Esophagus squamous epithelium (tissue), 5 donors: ENCODE results near the gene RAB10. TPM values are rescaled to one million over a fixed set of nuclear protein-coding genes. Genes with fewer than 3 reads are reported as not detected.

Experiments
- DNase-seq: peaks from one replicate; lab custom pipeline; 2025; lab: John Stamatoyannopoulos, UW
- H3K27ac ChIP-seq, 4 donors: fragments of 200-600 bp; sonication (generic); one replicate each; pipeline ENCODE4 v1.5.1; 2016 to 2019; ENCODE audit warnings: mild to moderate bottlenecking in 1 of 4
- H3K27me3 ChIP-seq, 4 donors: fragments of 200-600 bp; sonication (generic); 1 replicate in 3 of 4; 2 replicates in 1 of 4; pipeline versions ENCODE4 v1.5.1 to v1.6.0; 2017 to 2021; ENCODE audit warnings: antibody characterized with exemption in 1 of 4
- H3K36me3 ChIP-seq, 3 donors: fragments of 200-600 bp; sonication (generic); one replicate each; pipeline ENCODE4 v1.5.1; 2016 to 2019
- H3K4me1 ChIP-seq, 3 donors: fragments of 200-600 bp; sonication (generic); one replicate each; pipeline ENCODE4 v1.5.1; 2017 to 2019
- H3K4me3 ChIP-seq, 4 donors: fragments of 200-600 bp; sonication (generic); 1 replicate in 3 of 4; 2 replicates in 1 of 4; pipeline ENCODE4 v1.5.1; 2016 to 2019; ENCODE audit warnings: mild to moderate bottlenecking in 2 of 4, moderate library complexity in 1 of 4
- H3K9me3 ChIP-seq, 3 donors: fragments of 200-600 bp; sonication (generic); one replicate each; pipeline ENCODE4 v1.5.1; 2016 to 2019
- CTCF ChIP-seq, 6 experiments: fragments of 450-650 bp in 4 of 6; fragments of 200-600 bp in 2 of 6; sonication (generic) in 2 of 6; IDR thresholded peaks; one replicate each; pipeline ENCODE4 v1.5.1; 2016 to 2019; ENCODE audit warnings: antibody characterized with exemption in 6 of 6, mild to moderate bottlenecking in 4 of 6, moderate library complexity in 4 of 6
- POLR2A ChIP-seq, 4 donors: fragments of 450-650 bp; IDR thresholded peaks; one replicate each; pipeline ENCODE4 v1.6.1; 2017; ENCODE audit warnings: antibody characterized with exemption in 4 of 4, mild to moderate bottlenecking in 4 of 4, moderate library complexity in 3 of 4
- WGBS, 2 donors: methylation state at CpG; one replicate each; pipeline ENCODE4 v1.1.5; 2018; 5-methylcytosine and 5-hydroxymethylcytosine counted together
- intact Hi-C: fragments of 100-400 bp; cut with DNase I; formaldehyde crosslinking; loops from one replicate; pipeline ENCODE4 v1.15.0; 2022
- total RNA-seq, 4 donors: library from RNA; depleted of rRNA; stranded (reverse); fragments of >200 nt; gene quantifications; one replicate each; pipeline ENCODE4 v1.1.0, GENCODE V29; 2016
- donor health status: DM: yes; HTN: yes; CAD: no.

RAB10 gene
- total RNA-seq, 4 donors from 2014 or later: 214 to 388 (median 335) TPM

GRCh38 chr2:26157580-26157979 lies 123.7 kb downstream of the RAB10 start:
- intact Hi-C loops: no loop called here
- 89 to 94% methylated on average over 5 of the region's 5 CpGs for WGBS, 2 donors

GRCh38 chr2:26161926-26162325 lies 128.0 kb downstream of the RAB10 start:
- no peaks in the 10 kb centered on the region for H3K4me1 ChIP-seq
- H3K9me3 ChIP-seq: no peaks in the 10 kb centered on the region
- TF ChIP-seq POLR2A (IDR thresholded peaks at IDR 0.05): no peak
- TF ChIP-seq CTCF (IDR thresholded peaks at IDR 0.05): no peak
- H3K27me3 ChIP-seq: no peaks in the 10 kb centered on the region
- intact Hi-C loops: no loop called here
- H3K36me3 ChIP-seq: no peaks in the 10 kb centered on the region
- no peak for DNase-seq
- WGBS, 2 donors: 86 to 90% methylated on average over 7 of the region's 7 CpGs
- H3K4me3 ChIP-seq: no peak overlapping the region
- H3K27ac ChIP-seq: no peak overlapping the region

More at GRCh38 chr2:26157580-26157979, 123.7 kb downstream of the RAB10 start:
- no peaks in the 10 kb centered on the region for H3K36me3 ChIP-seq
- no peak for TF ChIP-seq POLR2A (IDR thresholded peaks at IDR 0.05)
- no peak for TF ChIP-seq CTCF (IDR thresholded peaks at IDR 0.05)
- no peak for DNase-seq
- H3K27ac ChIP-seq: no peak overlapping the region
- H3K4me1 ChIP-seq: no peaks in the 10 kb centered on the region
- H3K27me3 ChIP-seq: no peaks in the 10 kb centered on the region
- H3K4me3 ChIP-seq: no peak overlapping the region
- peaks cover 0 to 7% (median 0%) of the 10 kb centered on the region in 3 donors for H3K9me3 ChIP-seq

DNA sequence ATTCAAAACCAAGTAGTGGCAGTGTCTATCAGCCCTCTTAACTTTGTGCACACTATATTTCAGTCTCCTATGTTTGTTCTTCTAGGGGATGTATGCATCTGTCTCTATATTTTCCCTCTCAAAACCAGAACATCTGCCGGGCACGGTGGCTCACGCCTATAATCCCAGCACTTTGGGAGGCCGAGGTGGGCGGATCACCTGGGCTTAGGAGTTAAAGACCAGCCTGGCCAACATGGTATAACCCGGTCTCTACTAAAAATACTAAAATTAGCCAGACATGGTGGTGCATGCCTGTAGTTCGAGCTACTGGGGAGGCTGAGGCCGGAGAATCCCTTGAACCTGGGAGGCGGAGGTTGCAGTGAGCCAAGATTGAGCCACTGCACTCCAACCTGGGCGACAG lies 129.1 kb downstream of the RAB10 start:
- H3K4me3 ChIP-seq: no peak overlapping the region

DNA sequence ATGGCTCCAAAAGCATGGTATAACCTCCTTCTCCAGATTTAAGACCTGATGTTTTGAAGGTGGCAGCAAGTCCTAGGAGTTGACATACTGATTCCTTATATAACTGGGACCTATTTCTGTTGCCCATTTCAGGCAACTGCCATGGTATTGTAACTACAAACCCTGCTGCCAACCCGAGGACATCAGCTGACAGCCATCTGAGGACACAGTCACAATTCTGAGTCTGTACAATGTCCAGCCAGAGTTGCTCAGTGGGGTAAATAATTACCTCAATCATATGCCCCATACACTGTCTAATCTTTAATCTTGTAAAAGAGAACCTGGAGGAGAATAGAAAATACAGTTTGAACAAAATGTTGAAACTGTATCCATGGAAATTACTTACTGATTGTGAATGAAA lies 130.3 kb downstream of the RAB10 start:
- H3K36me3 ChIP-seq: no peaks in the 10 kb centered on the region
- H3K4me1 ChIP-seq: no peaks in the 10 kb centered on the region
- TF ChIP-seq CTCF (IDR thresholded peaks at IDR 0.05) (no peak), POLR2A (IDR thresholded peaks at IDR 0.05) (no peak)
- H3K27ac ChIP-seq: no peak overlapping the region
- intact Hi-C loops: no loop called here
- no peak overlapping the region for H3K4me3 ChIP-seq
- no peak for DNase-seq
- 8 to 50% methylated on average over 1 of the region's 1 CpG for WGBS, 2 donors
- H3K9me3 ChIP-seq: no peaks in the 10 kb centered on the region
- H3K27me3 ChIP-seq: no peaks in the 10 kb centered on the region

More for the DNA sequence above, 129.1 kb downstream of the RAB10 start:
- H3K27me3 ChIP-seq: no peaks in the 10 kb centered on the region
- H3K4me1 ChIP-seq: no peaks in the 10 kb centered on the region
- no peaks in the 10 kb centered on the region for H3K36me3 ChIP-seq
- H3K9me3 ChIP-seq: no peaks in the 10 kb centered on the region
- DNase-seq: no peak
- H3K27ac ChIP-seq: no peak overlapping the region
- no peak for TF ChIP-seq CTCF (IDR thresholded peaks at IDR 0.05)
- no peak for TF ChIP-seq POLR2A (IDR thresholded peaks at IDR 0.05)
- intact Hi-C loops: no loop called here
- WGBS, 2 donors: 78 to 82% methylated on average over 6 to 7 of the region's 10 CpGs

GRCh38 chr2:26164641-26165211 lies 130.8 kb downstream of the RAB10 start:
- Histone ChIP-seq H3K4me1 (no peaks in the 10 kb centered on the region), H3K4me3 (no peak overlapping the region), H3K27ac (no peak overlapping the region), H3K36me3 (no peaks in the 10 kb centered on the region), H3K9me3 (no peaks in the 10 kb centered on the region), H3K27me3 (no peaks in the 10 kb centered on the region)
- intact Hi-C loops: no loop called here
- TF ChIP-seq CTCF (IDR thresholded peaks at IDR 0.05) (no peak), POLR2A (IDR thresholded peaks at IDR 0.05) (no peak)
- DNase-seq: no peak
- 78 to 84% methylated on average over 6 to 8 of the region's 8 CpGs for WGBS, 2 donors
